Neural progenitor cell (in vitro differentiated cells): ENCODE results near the gene EML5.

Experiments
- EZH2 ChIP-seq: fragments of 200-600 bp; sonication (generic); IDR thresholded peaks from 2 replicates; pipeline ENCODE4 v1.6.1; 2017; ENCODE audit warnings: antibody characterized with exemption, mild to moderate bottlenecking, moderate library complexity
- EZH2phosphoT487 ChIP-seq: fragments of 200-600 bp; sonication (generic); IDR thresholded peaks from 2 replicates; pipeline ENCODE4 v1.6.1; 2017; ENCODE audit warnings: antibody characterized with exemption
- TF ChIP-seq, protein P1 (sequence below): fragments of 200-600 bp; sonication (generic); IDR thresholded peaks from 2 replicates; pipeline ENCODE4 v1.5.1; 2017; ENCODE audit warnings: antibody characterized with exemption, mild to moderate bottlenecking

DNA sequence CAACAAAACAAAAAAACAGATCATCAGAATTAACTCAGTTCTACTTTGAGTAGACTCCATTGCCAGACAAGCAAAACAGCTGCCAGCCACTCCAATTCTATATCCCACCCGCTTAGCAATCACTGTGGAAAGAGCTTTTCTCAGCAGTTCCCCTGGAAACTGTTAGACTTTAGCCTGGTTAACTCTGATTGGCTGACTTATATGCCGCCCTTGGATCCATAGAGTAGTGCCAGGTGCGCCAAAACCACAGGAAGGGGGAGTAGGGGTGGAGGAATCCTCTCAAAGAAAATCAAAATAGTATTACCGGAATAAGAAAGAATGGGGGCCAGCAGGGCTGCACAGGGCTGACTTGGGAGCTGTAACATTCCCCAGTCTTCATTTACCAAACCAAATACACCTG, 5.4 kb upstream of the EML5 start:
- TF ChIP-seq, protein P1, sequence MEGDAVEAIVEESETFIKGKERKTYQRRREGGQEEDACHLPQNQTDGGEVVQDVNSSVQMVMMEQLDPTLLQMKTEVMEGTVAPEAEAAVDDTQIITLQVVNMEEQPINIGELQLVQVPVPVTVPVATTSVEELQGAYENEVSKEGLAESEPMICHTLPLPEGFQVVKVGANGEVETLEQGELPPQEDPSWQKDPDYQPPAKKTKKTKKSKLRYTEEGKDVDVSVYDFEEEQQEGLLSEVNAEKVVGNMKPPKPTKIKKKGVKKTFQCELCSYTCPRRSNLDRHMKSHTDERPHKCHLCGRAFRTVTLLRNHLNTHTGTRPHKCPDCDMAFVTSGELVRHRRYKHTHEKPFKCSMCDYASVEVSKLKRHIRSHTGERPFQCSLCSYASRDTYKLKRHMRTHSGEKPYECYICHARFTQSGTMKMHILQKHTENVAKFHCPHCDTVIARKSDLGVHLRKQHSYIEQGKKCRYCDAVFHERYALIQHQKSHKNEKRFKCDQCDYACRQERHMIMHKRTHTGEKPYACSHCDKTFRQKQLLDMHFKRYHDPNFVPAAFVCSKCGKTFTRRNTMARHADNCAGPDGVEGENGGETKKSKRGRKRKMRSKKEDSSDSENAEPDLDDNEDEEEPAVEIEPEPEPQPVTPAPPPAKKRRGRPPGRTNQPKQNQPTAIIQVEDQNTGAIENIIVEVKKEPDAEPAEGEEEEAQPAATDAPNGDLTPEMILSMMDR: no peak
- TF ChIP-seq EZH2 (no peak), EZH2phosphoT487 (no peak)
